H9 (cell line): ENCODE measurements around the gene WAC. TPM values are rescaled to one million over a fixed set of nuclear protein-coding genes. Genes with fewer than 3 reads are reported as not detected.

Experiments
- DNase-seq: peaks from one replicate; pipeline ENCODE4 v3.0.0-alpha.2; 2017
- H2AFZ ChIP-seq: one replicate; pipeline ENCODE4 v1.6.1; 2013; ENCODE audit warnings: mild to moderate bottlenecking, low read length, control low read depth, moderate library complexity
- H2AK5ac ChIP-seq: 2 replicates; pipeline ENCODE4 v1.6.1; 2013; ENCODE audit warnings: low read length, control low read depth, mixed read lengths; ENCODE audit not compliant: insufficient read length
- H2BK120ac ChIP-seq: one replicate; pipeline ENCODE4 v1.6.1; 2013; ENCODE audit warnings: low read depth, mild to moderate bottlenecking, low read length, control low read depth, inconsistent platforms; ENCODE audit not compliant: poor library complexity, severe bottlenecking
- H2BK12ac ChIP-seq: 2 replicates; pipeline ENCODE4 v1.6.1; 2013; ENCODE audit warnings: low read length, control low read depth, mixed read lengths, low read depth; ENCODE audit not compliant: insufficient read length
- H2BK15ac ChIP-seq: 2 replicates; pipeline ENCODE4 v1.6.1; 2013; ENCODE audit warnings: low read depth, low read length, control low read depth
- H2BK20ac ChIP-seq: one replicate; pipeline ENCODE4 v1.6.1; 2013; ENCODE audit warnings: low read depth, mild to moderate bottlenecking, low read length, control low read depth, inconsistent platforms; ENCODE audit not compliant: poor library complexity, severe bottlenecking
- H2BK5ac ChIP-seq: 2 replicates; pipeline ENCODE4 v1.6.1; 2013; ENCODE audit warnings: low read length, control low read depth, mixed read lengths; ENCODE audit not compliant: insufficient read length
- H3K14ac ChIP-seq: 2 replicates; pipeline ENCODE4 v1.6.1; 2013; ENCODE audit warnings: low read length, control low read depth; ENCODE audit not compliant: insufficient read depth
- H3K18ac ChIP-seq: 2 replicates; pipeline ENCODE4 v1.6.1; 2013; ENCODE audit warnings: low read depth, mild to moderate bottlenecking, mixed read lengths, low read length, control low read depth; ENCODE audit not compliant: insufficient read length
- H3K23ac ChIP-seq: 2 replicates; pipeline ENCODE4 v1.6.1; 2013; ENCODE audit warnings: low read length, control low read depth, mixed read lengths, low read depth; ENCODE audit not compliant: insufficient read length
- H3K23me2 ChIP-seq: 2 replicates; pipeline ENCODE4 v1.6.1; 2013; ENCODE audit warnings: low read depth, mild to moderate bottlenecking, mixed read lengths, low read length, control low read depth; ENCODE audit not compliant: insufficient read length, poor library complexity, severe bottlenecking
- H3K27ac ChIP-seq: 2 replicates; pipeline ENCODE4 v1.5.1; 2013; ENCODE audit warnings: low read length, control low read depth, mixed read lengths, low read depth; ENCODE audit not compliant: insufficient read length
- H3K27me3 ChIP-seq: 2 replicates; pipeline ENCODE4 v1.6.1; 2013; ENCODE audit warnings: low read length, control low read depth, inconsistent platforms; ENCODE audit not compliant: insufficient read depth
- H3K4ac ChIP-seq: 2 replicates; pipeline ENCODE4 v1.6.1; 2013; ENCODE audit warnings: low read depth, mild to moderate bottlenecking, control low read depth, inconsistent platforms, low read length, moderate library complexity
- H3K4me1 ChIP-seq: 2 replicates; pipeline ENCODE4 v1.6.1; 2013; ENCODE audit warnings: low read length, control low read depth, inconsistent platforms; ENCODE audit not compliant: insufficient read depth
- H3K4me2 ChIP-seq: 2 replicates; pipeline ENCODE4 v1.6.1; 2013; ENCODE audit warnings: low read length, control low read depth, mixed read lengths; ENCODE audit not compliant: insufficient read length, insufficient read depth
- H3K56ac ChIP-seq: 2 replicates; pipeline ENCODE4 v1.6.1; 2013; ENCODE audit warnings: low read depth, mild to moderate bottlenecking, mixed read lengths, low read length, control low read depth; ENCODE audit not compliant: insufficient read length
- H3K79me1 ChIP-seq: 2 replicates; pipeline ENCODE4 v1.6.1; 2013; ENCODE audit warnings: low read depth, mild to moderate bottlenecking, moderate library complexity, low read length, control low read depth, inconsistent platforms; ENCODE audit not compliant: insufficient read depth, poor library complexity, severe bottlenecking
- H3K79me2 ChIP-seq: 2 replicates; pipeline ENCODE4 v1.6.1; 2013; ENCODE audit warnings: low read length, control low read depth, inconsistent platforms; ENCODE audit not compliant: insufficient read depth
- H3K9ac ChIP-seq: 2 replicates; pipeline ENCODE4 v1.6.1; 2013; ENCODE audit warnings: low read length, control low read depth, mixed read lengths; ENCODE audit not compliant: insufficient read length; ENCODE audit errors: extremely low read depth
- H3K9me3 ChIP-seq: one replicate; pipeline ENCODE4 v1.6.1; 2013; ENCODE audit warnings: low read depth, low read length, inconsistent platforms; ENCODE audit not compliant: control insufficient read depth
- H3T11ph ChIP-seq: one replicate; pipeline ENCODE4 v1.6.1; 2013; ENCODE audit warnings: mild to moderate bottlenecking, low read length, control low read depth, inconsistent platforms
- H4K20me1 ChIP-seq: one replicate; pipeline ENCODE4 v1.6.1; 2013; ENCODE audit not compliant: control insufficient read depth, insufficient read length, insufficient read depth
- H4K5ac ChIP-seq: 2 replicates; pipeline ENCODE4 v1.6.1; 2013; ENCODE audit warnings: low read depth, mild to moderate bottlenecking, mixed read lengths, low read length, control low read depth; ENCODE audit not compliant: insufficient read length
- H4K8ac ChIP-seq: replicated peaks from 2 replicates; pipeline ENCODE4 v1.6.1; 2013; ENCODE audit warnings: low read length, control low read depth, mixed read lengths, low read depth; ENCODE audit not compliant: insufficient read length
- H4K91ac ChIP-seq: 2 replicates; pipeline ENCODE4 v1.6.1; 2013; ENCODE audit warnings: low read depth, mild to moderate bottlenecking, moderate library complexity, mixed read lengths, low read length, control low read depth; ENCODE audit not compliant: insufficient read length
- H3K27ac Mint-ChIP-seq, 3 experiments: 2 replicates in 2 of 3; 3 replicates in 1 of 3; pipeline ENCODE4 v1.8.0; 2020 to 2021; ENCODE audit warnings: mixed read lengths in 3 of 3, mild to moderate bottlenecking in 1 of 3, moderate library complexity in 1 of 3
- H3K27me3 Mint-ChIP-seq: 2 replicates; pipeline ENCODE4 v1.8.0; 2021; ENCODE audit warnings: low read depth, mild to moderate bottlenecking, moderate library complexity, mixed read lengths
- H3K36me3 Mint-ChIP-seq, 3 experiments: 2 replicates in 2 of 3; 3 replicates in 1 of 3; pipeline ENCODE4 v1.8.0; 2020 to 2021; ENCODE audit warnings: low read depth in 3 of 3, mixed read lengths in 3 of 3; ENCODE audit not compliant: insufficient read depth in 1 of 3
- H3K4me1 Mint-ChIP-seq, 2 experiments: 2 replicates each; pipeline ENCODE4 v1.8.0; 2020; ENCODE audit warnings: mixed read lengths in 2 of 2
- H3K4me3 Mint-ChIP-seq, 2 experiments: 2 replicates in 1 of 2; 3 replicates in 1 of 2; pipeline ENCODE4 v1.8.0; 2020 to 2021; ENCODE audit warnings: mild to moderate bottlenecking in 2 of 2, mixed read lengths in 2 of 2, moderate library complexity in 1 of 2
- H3K9me3 Mint-ChIP-seq, 2 experiments: 2 replicates in 1 of 2; 3 replicates in 1 of 2; pipeline ENCODE4 v1.8.0; 2020; ENCODE audit warnings: mild to moderate bottlenecking in 2 of 2, mixed read lengths in 2 of 2, moderate library complexity in 1 of 2
- CTCF ChIP-seq: fragments of 200-600 bp; sonication (generic); conservative IDR thresholded peaks from 3 replicates; pipeline ENCODE4 v1.8.0; 2021; ENCODE audit warnings: antibody characterized with exemption, mild to moderate bottlenecking
- WGBS: extraction: QIAGEN DNeasy Blood & Tissue Kit; methylation state at CpG from one replicate; pipeline ENCODE4 v1.1.7; 2013; ENCODE audit warnings: missing lambda C conversion rate, low lambda C conversion rate, mixed read lengths; ENCODE audit not compliant: insufficient read length; ENCODE audit errors: extremely low coverage; 5-methylcytosine and 5-hydroxymethylcytosine counted together
- total RNA-seq: library from RNA; stranded (reverse); gene quantifications from 2 replicates; pipeline ENCODE4 v1.2.1, GENCODE V29; 2021

Gene WAC
- total RNA-seq, 1 experiment from 2014 or later: 130 TPM

- Histone ChIP-seq H3K79me2 (peaks cover 53% of the 10 kb centered on the region; the same call in 1 of the 2 replicates), H2AK5ac (no peak overlapping the region), H2AFZ (no peak overlapping the region), H2BK20ac (no peak overlapping the region), H3K4me2 (no peak overlapping the region), H3K79me1 (peaks cover 7% of the 10 kb centered on the region), H3K4ac (no peak overlapping the region), H4K91ac (no peak overlapping the region), H4K5ac (no peak overlapping the region), H3K14ac (no peak overlapping the region), H3K4me1 (no peaks in the 10 kb centered on the region), H3T11ph (no peak overlapping the region), H2BK15ac (no peak overlapping the region), H3K56ac (no peak overlapping the region), H2BK120ac (no peak overlapping the region), H3K9ac (no peak overlapping the region), H3K23me2 (no peaks in the 10 kb centered on the region), H4K8ac (no peak overlapping the region), H3K18ac (no peak overlapping the region), H3K9me3 (no peaks in the 10 kb centered on the region), H2BK5ac (no peak overlapping the region), H2BK12ac (no peak overlapping the region), H3K27ac (no peak overlapping the region), H4K20me1 (no peaks in the 10 kb centered on the region), H3K27me3 (no peaks in the 10 kb centered on the region), H3K23ac (no peak overlapping the region)
- DNase-seq: no peak
- peak overlapping the region in 1 of 3 experiments; percentile 65; a peak in 3 of 7 replicates for H3K27ac Mint-ChIP-seq
- H3K27me3 Mint-ChIP-seq: no peaks in the 10 kb centered on the region
- no peak for TF ChIP-seq CTCF
- no peaks in the 10 kb centered on the region for H3K9me3 Mint-ChIP-seq
- peaks cover 40 to 79% (median 57%) of the 10 kb centered on the region in 3 experiments for H3K36me3 Mint-ChIP-seq
- no peak overlapping the region for H3K4me3 Mint-ChIP-seq
- peaks cover 38 to 42% of the 10 kb centered on the region in 2 experiments for H3K4me1 Mint-ChIP-seq
- whole genome bisulfite sequencing: 100% methylated on average over 1 of the region's 4 CpGs
Observed at GRCh38 chr10:28552775-28553174, 19.9 kb downstream of the WAC start.
